Muscle of arm (tissue), 12 donors: ENCODE measurements around the gene DDB1. TPM values are rescaled to one million over a fixed set of nuclear protein-coding genes. Genes with fewer than 3 reads are reported as not detected.

Experiments
- DNase-seq: peaks from one replicate; pipeline ENCODE4 v3.0.0-alpha.2; 2013
- polyA plus RNA-seq, 12 donors: library from polyadenylated mRNA; unstranded; fragments of 120-200 nt; gene quantifications; one replicate each; pipeline ENCODE4 v1.2.1, GENCODE V29; 2013; ENCODE audit not compliant: insufficient read length in 12 of 12

The DDB1 gene
- polyA plus RNA-seq, 12 donors: 158 to 355 (median 188) TPM

DNA sequence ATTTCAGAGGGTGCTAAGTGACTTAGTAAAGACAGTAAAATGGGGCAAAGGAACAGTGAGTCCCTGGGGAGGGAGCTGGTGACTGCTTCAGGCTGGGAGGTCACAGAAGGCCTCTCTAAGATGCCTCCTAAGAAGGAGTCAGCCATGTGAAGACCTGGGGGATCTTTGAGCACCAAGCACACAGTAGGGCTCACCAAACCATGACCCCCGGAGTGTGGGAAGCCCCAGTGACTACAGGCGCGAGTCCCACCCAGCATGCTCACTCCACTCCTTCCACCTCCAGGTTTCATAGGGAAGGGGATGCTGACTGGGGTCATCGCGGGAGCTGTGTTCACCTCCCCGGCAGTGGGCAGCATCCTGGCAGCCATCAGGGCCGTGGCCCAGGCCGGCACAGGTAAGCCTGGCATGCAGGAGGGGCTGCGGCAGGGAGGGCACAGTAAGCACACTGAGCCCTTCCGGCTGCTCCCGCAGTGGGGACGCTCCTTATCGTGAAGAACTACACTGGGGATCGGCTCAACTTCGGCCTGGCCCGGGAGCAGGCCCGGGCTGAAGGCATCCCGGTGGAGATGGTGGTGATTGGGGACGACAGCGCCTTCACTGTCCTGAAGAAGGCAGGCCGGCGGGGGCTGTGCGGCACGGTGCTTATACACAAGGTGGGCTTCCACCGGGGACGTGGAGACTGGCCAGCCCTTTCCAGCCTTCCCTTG, 6.0 kb upstream of the DDB1 start:
- no peak for DNase-seq

GRCh38 chr11:61337706-61338470, 5.0 kb upstream of the DDB1 start:
- DNase-seq: no peak

- peak; percentile 80 for DNase-seq
Measured at GRCh38 chr11:61336171-61336935, 3.4 kb upstream of the DDB1 start.

DNA sequence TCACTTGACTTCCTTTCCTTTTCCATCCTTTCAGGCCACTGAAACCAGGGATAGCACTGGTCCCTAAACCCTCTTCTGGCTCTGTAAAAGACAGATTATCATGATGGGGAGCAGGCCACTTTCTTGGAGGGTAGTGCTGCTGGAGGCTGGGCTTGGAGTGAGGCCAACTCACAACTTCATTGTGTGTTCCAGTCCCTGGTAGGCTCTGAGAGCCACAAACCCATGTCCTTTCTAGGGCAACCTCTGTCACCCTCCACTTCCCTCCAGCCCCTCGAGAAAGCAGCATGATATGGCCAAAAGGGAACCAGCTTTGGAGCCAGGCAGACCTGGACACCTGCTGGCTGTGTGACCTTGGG, 2.4 kb upstream of the DDB1 start:
- DNase-seq: no peak

- no peak for DNase-seq
Measured at GRCh38 chr11:61334434-61335354, 1.8 kb upstream of the DDB1 start.

DNA sequence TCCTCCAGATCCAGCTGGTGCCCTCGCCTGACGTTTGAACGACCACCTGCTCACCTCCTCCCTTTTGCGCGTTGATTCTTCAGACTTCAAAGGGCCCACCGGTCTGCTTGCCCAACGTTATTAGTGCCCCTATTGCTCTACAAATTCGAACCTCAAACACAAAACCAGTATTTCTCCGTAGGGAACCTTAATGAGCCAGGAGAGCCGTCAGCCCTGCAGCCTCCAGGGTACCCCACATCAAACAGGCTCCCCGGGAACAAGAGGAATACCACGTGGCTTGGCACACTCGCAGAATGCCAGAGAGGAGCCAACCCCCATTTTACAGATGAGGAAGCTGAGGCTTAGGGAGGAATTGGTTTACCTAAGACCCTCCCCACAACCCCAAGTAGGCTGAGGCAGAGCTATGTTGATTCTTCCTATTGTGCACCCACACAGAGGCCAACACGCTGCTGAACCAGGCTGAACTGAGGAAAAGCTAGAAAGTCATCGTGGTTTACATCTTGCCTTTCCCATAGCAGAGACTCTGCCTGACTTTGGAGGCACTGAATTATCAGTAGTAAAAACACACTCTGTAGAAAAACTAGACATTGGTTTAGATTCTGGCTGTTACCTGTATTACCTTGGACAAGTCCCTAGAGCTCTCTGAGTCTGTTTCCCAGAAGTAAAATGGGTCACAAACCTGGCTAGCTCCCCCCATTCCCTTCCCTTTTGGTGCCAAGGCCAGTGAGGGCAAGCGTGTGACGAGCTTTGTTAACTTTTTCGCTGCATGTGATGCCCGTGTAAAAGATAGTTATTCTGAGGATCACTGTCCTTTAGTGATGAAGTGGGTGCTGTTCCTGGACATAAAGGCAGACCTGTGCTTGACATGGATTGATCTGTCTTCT, 887 bp upstream of the DDB1 start:
- no peak for DNase-seq

DNA sequence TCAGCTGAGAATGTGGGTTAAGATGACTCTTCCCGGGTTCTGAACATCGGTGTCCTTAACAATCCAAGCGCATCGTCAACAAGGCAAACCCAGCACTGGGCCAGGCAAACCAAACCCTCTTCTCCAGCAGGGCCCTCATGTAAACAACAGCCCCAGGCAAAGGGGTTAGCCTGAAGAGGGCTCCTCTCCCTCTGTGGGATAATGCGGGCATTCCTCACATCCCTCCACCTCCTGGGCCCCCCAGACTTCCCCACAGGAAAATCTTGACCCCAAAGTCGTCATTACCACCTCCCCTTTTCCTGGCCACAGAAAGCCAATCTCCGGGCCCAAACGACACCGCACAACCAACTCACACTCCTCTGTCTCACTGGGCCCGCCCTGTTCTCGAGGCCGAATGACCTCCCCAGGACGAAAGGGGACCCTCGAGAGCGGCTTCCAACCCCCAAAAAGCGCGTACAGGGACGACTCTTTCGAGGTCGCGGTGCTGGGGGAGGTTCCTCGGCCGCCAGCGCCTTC, 566 bp downstream of the DDB1 start:
- no peak for DNase-seq

DNA sequence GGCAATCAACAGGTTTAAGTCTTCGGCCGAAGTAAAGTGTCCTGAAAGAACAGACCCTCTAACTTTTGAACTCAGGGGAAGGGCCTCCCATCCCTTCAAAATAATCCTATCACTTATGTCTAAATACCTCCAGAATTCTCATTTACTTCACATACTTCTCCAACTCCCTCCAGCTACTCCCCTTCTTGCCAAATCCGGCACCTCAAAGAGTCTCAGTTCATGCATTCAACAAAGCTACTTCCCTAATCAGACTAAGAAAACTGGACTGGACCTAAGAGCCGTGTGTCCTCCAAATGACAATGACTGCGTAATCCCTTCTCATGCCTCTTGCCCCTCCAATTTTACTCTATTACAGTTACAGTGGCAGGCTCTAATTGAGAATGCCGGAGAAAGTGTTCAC, 1.3 kb downstream of the DDB1 start:
- no peak for DNase-seq

GRCh38 chr11:61329871-61330270, 3.0 kb downstream of the DDB1 start:
- DNase-seq: no peak

- no peak for DNase-seq
Measured at GRCh38 chr11:61328351-61328750, 4.6 kb downstream of the DDB1 start.

- DNase-seq: no peak
Measured at GRCh38 chr11:61327669-61328071, 5.2 kb downstream of the DDB1 start.

GRCh38 chr11:61325649-61326414, 7.1 kb downstream of the DDB1 start:
- no peak for DNase-seq

GRCh38 chr11:61315260-61315659, 17.6 kb downstream of the DDB1 start:
- no peak for DNase-seq

GRCh38 chr11:61310749-61311148, 22.2 kb downstream of the DDB1 start:
- DNase-seq: no peak

DNA sequence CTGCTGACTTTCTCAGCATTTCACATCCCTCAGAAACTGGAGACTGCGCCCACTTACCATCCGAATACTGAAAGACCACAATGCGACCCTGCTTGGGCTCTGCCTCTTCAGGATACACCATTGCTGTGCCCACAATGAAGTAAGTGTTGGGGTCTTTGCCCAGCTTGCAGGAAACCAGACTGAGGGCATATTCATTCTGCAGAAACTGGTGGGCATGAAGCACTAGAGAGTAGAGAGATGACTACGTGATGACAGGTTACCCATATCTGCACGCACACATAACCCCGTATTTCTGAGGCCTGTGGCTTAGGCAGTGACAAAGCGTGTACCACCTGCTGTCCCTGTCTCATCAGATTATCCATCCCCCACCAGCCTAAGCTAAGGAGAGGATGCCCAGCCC, 23.2 kb downstream of the DDB1 start:
- DNase-seq: no peak

- no peak for DNase-seq
Measured at GRCh38 chr11:61309141-61309540, 23.8 kb downstream of the DDB1 start.

DNA sequence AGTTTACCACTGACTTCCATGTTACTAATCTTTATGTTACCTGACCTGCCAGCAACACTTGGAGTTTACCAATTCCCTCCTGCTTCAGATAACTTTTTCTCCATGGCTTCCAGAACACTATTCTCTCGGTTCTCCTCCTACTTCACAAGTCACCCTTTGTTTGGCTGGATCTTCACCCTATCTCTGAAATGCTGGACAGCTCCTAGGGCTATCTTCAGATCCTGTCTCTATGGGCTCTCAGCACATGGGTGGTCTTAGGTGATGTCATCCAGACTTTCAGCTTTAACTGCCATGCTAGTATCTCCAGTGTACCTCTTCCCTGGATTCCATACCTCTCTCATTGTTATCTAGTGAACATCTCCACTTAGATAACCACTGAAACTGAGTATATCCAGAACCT, 25.6 kb downstream of the DDB1 start:
- DNase-seq: no peak

- no peak for DNase-seq
Measured at GRCh38 chr11:61306221-61306620, 26.7 kb downstream of the DDB1 start.

- no peak for DNase-seq
Measured at GRCh38 chr11:61305417-61305816, 27.5 kb downstream of the DDB1 start.

DNA sequence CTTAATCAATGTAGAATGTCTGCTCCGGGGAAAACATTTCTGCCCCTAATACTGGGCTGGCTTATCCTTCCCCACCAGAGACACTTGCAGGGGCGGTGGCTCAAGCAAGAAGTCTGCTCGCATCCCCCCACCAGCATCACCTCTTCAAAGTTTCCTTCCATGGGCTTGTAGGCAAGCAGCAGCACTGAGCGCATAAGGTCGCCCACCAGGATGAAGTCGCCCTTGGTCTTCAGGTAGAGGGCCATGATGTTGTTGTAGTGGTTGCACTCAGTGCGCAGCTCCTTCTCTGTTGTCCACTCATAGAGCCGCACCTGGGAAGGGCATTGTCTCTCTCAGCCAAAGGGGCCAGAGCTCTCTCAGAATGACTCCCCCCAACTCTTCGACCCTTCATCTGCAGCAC, 29.2 kb downstream of the DDB1 start:
- no peak for DNase-seq
